Measurements from ENCODE around the gene SLC7A10.
"Not testable (repeated sequence)": the region's sequence is repeated elsewhere in the genome, so short reads cannot be mapped to it uniquely, and the experiment has no call there.

GRCh38 chr19:33166037-33166436 is 59.6 kb downstream of the SLC7A10 start:
- TF ChIP-seq CTCF (IDR thresholded peaks at IDR 0.05); POLR2A (IDR thresholded peaks at IDR 0.05; ENCODE audit: low read depth); POLR2AphosphoS5 (IDR thresholded peaks at IDR 0.05); EP300 (IDR thresholded peaks at IDR 0.05): not testable (repeated sequence)

Measured in esophagus muscularis mucosa (tissue), 4 donors.